ENCODE results near the gene DLG2.
A peak's percentile ranks its signal among the peaks of the same experiment; 100 is the strongest.
"Not testable (repeated sequence)": the region's sequence is repeated elsewhere in the genome, so short reads cannot be mapped to it uniquely, and the experiment has no call there.

DLG2 gene

DNA sequence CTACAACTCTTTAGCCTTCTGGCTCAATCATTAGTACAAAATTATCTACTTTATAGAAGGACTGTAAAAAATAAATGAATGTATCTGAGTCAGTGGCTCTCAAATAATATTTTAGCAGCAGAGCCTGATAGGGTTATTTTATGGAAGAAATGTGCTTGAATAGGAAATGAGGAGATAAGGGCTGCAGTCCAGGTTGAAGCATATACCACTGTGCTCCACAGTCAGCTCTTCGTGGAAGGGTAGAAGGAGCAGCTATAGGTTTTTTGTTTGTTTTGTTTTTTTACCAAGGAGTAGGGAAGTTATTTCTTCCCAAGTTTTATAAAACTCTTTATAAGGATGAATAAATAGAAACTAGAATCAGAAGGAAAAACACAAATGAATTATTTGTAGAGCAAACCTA, 242.0 kb downstream of the DLG2 start:
- Mint-ChIP-seq H3K27me3 (ENCODE audit: low read depth) (no peaks in the 10 kb centered on the region), H3K4me1 (peaks cover 14% of the 10 kb centered on the region), H3K9me3 (peaks cover 24% of the 10 kb centered on the region), H3K36me3 (ENCODE audit: low read depth) (no peaks in the 10 kb centered on the region), H3K4me3 (peak overlapping the region in 1 of 3 experiments; percentile 16), H3K27ac (peak overlapping the region in 2 of 3 experiments; percentile 57 to 78)
- TF ChIP-seq, protein P1, sequence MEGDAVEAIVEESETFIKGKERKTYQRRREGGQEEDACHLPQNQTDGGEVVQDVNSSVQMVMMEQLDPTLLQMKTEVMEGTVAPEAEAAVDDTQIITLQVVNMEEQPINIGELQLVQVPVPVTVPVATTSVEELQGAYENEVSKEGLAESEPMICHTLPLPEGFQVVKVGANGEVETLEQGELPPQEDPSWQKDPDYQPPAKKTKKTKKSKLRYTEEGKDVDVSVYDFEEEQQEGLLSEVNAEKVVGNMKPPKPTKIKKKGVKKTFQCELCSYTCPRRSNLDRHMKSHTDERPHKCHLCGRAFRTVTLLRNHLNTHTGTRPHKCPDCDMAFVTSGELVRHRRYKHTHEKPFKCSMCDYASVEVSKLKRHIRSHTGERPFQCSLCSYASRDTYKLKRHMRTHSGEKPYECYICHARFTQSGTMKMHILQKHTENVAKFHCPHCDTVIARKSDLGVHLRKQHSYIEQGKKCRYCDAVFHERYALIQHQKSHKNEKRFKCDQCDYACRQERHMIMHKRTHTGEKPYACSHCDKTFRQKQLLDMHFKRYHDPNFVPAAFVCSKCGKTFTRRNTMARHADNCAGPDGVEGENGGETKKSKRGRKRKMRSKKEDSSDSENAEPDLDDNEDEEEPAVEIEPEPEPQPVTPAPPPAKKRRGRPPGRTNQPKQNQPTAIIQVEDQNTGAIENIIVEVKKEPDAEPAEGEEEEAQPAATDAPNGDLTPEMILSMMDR (IDR thresholded peaks at IDR 0.05; ENCODE audit: unreplicated experiment in 3 of 3) = no peak

DNA sequence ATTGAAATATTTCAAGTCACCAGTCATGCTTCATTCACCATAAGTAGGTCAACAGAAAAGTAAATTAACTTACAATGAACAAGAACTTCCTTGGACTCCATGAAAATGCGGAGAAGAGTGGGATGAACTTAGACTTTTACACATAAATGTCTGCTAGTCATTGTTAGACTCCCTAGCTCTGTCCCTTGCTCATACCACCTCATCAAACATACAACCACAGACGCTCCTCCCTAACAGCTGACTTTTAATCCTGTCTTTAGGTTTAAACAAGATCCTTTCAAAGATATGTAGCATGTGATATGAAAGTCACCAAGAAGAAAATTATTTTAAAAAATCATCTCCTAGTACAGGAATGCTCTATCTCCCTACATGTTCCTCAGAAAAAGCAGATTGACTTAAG, 248.1 kb downstream of the DLG2 start:
- Mint-ChIP-seq H3K27me3 (ENCODE audit: low read depth) (no peaks in the 10 kb centered on the region), H3K4me1 (no peaks in the 10 kb centered on the region), H3K36me3 (ENCODE audit: low read depth) (no peaks in the 10 kb centered on the region), H3K27ac (peak overlapping the region in 2 of 3 experiments; percentile 1 to 30), H3K9me3 (peaks cover 16% of the 10 kb centered on the region), H3K4me3 (peak overlapping the region in 2 of 3 experiments; percentile 69 to 77)
- TF ChIP-seq, protein P1 (IDR thresholded peaks at IDR 0.05; ENCODE audit: unreplicated experiment in 3 of 3) = no peak

DNA sequence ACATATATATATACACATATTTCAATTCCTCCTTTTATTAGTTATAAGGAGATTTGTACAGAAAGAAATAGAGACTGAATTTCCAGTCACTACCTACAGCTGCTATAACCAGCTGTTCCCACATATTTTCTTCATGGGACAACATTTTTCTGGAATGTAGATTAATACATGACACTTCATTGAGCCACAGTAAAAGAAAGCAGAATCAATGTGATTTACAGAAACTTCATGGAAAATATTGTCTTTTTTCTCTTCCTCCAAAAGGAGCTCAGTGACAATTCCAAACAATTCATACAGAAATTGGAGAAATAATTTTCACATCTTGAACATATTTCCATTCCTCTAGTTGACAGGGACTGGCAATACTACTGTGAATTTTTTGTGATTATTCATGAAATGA, 249.2 kb downstream of the DLG2 start:
- Mint-ChIP-seq H3K27ac (peak overlapping the region; percentile 1 to 48 (median 20)), H3K4me3 (peak overlapping the region; percentile 49 to 80 (median 77)), H3K4me1 (no peaks in the 10 kb centered on the region), H3K36me3 (ENCODE audit: low read depth) (no peaks in the 10 kb centered on the region), H3K27me3 (ENCODE audit: low read depth) (no peaks in the 10 kb centered on the region), H3K9me3 (peaks cover 10% of the 10 kb centered on the region)
- TF ChIP-seq, protein P1 (IDR thresholded peaks at IDR 0.05; ENCODE audit: unreplicated experiment in 3 of 3) = no peak

DNA sequence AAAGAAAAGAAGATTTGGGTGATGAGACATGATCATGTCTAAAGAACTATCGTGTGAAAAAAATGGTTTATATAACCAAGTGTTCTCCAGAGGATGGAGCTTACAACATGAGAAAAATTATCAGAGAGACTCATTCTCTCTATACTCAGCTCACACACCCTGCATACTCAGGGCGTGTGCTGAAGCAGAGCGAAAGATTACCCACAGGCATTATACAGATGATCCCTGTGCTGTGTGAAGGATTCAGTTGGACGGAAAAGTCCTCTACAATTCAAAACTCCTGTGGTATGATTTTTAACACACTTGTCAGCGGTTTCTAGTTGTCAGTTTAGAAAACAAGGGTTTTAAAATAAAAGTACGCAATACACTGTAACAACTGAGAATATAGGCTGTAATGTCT, 267.3 kb downstream of the DLG2 start:
- no peak overlapping the region for H3K27ac Mint-ChIP-seq

DNA sequence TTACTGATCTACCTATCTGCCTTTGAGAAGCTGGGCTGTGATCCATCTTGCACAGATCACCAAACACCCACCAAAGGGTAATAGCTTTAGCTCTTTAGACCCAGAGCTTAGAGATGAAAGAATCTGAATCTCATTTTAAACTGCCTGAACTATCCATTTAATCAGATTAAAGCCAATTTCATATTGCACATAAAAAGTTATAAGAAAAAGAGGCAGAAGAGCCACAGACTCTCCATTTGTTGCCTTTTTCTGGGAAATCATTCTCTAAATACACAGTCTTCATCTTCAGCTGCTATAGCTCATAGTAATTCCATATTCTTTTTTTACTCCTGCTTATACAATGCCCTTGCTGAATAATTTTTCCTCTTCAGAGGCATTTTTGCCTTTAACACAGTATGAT, 271.2 kb downstream of the DLG2 start:
- Mint-ChIP-seq H3K36me3 (ENCODE audit: low read depth) (no peaks in the 10 kb centered on the region), H3K9me3 (peaks cover 8% of the 10 kb centered on the region), H3K4me3 (no peak overlapping the region), H3K27me3 (ENCODE audit: low read depth) (no peaks in the 10 kb centered on the region), H3K27ac (no peak overlapping the region), H3K4me1 (peaks cover 31% of the 10 kb centered on the region)
- TF ChIP-seq, protein P1 (IDR thresholded peaks at IDR 0.05; ENCODE audit: unreplicated experiment in 3 of 3) = no peak

More for the DNA sequence above, 267.3 kb downstream of the DLG2 start:
- H3K27me3 Mint-ChIP-seq (ENCODE audit: low read depth) = no peaks in the 10 kb centered on the region
- TF ChIP-seq, protein P1 (IDR thresholded peaks at IDR 0.05; ENCODE audit: unreplicated experiment in 3 of 3) = no peak
- no peaks in the 10 kb centered on the region for H3K36me3 Mint-ChIP-seq (ENCODE audit: low read depth)
- no peak overlapping the region for H3K4me3 Mint-ChIP-seq
- peaks cover 31% of the 10 kb centered on the region for H3K4me1 Mint-ChIP-seq
- no peaks in the 10 kb centered on the region for H3K9me3 Mint-ChIP-seq

DNA sequence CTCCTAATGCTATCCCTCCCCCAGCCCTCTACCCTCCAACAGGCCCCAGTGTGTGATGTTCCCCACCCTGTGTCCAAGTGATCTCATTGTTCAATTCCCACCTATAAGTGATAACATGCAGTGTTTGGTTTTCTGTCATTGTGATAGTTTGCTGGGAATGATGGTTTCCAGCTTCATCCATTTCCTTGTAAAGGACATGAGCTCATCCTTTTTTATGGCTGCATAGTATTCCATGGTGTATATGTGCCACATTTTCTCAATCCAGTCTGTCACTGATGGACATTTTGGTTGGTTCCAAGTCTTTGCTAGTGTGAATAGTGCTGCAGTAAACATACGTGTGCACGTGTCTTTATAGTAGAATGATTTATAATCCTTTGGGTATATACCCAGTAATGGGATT, 277.6 kb downstream of the DLG2 start:
- not testable (repeated sequence) for H3K27ac Mint-ChIP-seq; H3K36me3 Mint-ChIP-seq (ENCODE audit: low read depth); H3K27me3 Mint-ChIP-seq (ENCODE audit: low read depth); H3K4me1 Mint-ChIP-seq; H3K4me3 Mint-ChIP-seq; H3K9me3 Mint-ChIP-seq

Data from nephron (organoid).